GM12872 (cell line): Measurements from ENCODE around the gene ARID1B.

Experiments
- CTCF ChIP-seq: IDR thresholded peaks from 3 replicates; pipeline ENCODE4 v1.5.1; 2011; ENCODE audit warnings: low read depth, mild to moderate bottlenecking, low read length, moderate library complexity; ENCODE audit not compliant: insufficient read depth

The ARID1B gene

GRCh38 chr6:156961282-156961892, 184.2 kb downstream of the ARID1B start:
- no peak for TF ChIP-seq CTCF

GRCh38 chr6:156963712-156964700, 186.8 kb downstream of the ARID1B start:
- no peak for TF ChIP-seq CTCF

DNA sequence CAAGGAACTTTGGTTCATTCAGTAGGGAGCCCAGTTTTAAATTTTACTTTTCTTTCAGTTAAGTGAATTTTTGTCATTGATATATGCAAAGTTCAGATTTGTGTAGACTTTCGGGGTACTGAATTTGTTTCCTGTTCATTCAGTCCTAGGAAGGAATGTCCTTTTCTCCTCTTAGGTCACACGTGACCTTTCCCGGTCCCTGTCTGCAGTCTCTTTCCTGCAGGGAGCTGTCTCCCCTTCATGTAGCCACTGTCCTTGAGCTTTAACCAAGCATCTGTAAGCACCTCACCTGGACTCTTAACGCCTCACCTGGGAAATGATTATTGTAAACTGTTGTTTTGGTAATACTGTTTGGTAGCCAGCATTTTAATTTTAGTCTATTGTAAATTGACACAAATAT, 190.7 kb downstream of the ARID1B start:
- TF ChIP-seq CTCF: no peak

DNA sequence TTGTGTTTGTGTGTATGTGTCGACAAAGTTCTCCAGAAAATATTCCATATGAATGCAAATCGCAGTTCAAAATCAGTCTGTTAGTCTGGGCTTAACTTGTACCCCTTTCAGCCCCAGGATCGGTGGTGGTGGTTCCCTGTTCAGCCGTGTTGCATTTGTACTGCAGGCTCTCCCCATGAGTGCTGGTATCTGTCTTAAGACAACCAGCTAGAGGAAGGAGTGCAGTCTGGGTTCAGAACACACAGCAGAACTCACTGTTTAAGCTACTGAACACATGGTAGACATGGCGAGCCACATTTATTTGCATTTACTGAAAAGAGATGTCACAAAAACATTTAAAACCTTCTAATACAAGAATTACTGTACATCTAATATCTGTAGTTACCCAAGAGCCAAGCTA, 192.1 kb downstream of the ARID1B start:
- TF ChIP-seq CTCF: no peak

GRCh38 chr6:156970595-156971112, 193.5 kb downstream of the ARID1B start:
- TF ChIP-seq CTCF: no peak

DNA sequence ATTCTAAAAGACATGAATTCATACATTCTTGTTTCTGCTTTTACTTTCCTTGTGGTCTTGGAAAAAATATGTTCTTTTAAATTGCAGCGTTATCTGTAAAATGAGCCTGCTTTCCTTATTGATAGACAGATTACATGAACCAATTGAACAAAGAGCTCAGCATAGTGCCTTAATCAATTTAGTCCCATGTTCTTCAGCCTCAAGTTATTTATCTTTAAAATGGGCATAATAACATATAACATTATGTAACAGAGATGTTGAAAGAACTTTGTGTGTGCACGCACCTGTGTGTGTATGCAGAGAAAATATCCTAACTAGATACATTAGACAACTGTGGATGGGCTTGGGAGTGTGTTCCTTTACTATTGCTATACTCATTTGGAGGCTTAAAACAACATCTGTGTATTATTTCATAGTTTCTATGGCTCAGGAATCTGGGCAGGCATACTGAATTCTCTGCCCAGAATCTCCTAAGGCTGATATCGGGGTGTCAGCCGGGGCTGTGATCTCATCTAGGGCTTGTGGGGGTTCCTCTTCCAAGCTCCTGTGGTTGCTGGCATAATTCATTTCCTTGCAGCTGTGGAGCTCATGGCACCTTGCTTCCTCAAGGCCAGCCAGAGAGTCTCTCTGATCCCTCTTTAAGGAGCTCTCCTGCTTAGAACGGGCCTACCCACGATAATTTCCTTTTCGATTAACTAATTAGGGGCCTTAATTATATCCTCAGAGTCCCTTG, 194.1 kb downstream of the ARID1B start:
- no peak for TF ChIP-seq CTCF

DNA sequence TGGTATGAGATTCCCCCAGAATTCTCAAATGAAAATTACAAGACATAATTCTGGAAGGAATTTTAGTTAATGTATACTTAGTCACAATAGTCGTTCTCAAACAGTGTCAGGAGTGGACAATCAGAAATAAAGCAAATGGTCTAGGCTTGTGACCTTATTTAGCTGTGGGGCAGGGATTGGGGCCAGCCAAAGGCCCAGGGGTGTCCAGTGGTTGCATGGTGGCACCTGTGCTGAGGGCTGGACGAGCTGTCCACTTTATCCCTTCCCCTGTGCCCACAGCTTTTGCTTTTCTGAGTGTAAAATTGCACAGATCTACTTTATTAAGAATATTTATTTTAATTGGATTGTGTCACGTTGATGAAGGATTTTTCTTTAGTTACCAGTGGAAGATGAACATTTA, 195.0 kb downstream of the ARID1B start:
- no peak for TF ChIP-seq CTCF
